Fibroblast of skin of back (primary cell): ENCODE measurements around the gene FAM151B.
"Not testable (repeated sequence)": the region's sequence is repeated elsewhere in the genome, so short reads cannot be mapped to it uniquely, and the experiment has no call there.

Source experiments
- DNase-seq: peaks from one replicate; pipeline ENCODE4 v3.0.0-alpha.2; 2013

The FAM151B gene

GRCh38 chr5:80504833-80505232 is 16.9 kb downstream of the FAM151B start:
- DNase-seq, result no peak

- DNase-seq, result no peak
Measured at GRCh38 chr5:80507663-80508062, 19.8 kb downstream of the FAM151B start.

- no peak for DNase-seq
Measured at GRCh38 chr5:80508844-80509243, 20.9 kb downstream of the FAM151B start.

- no peak for DNase-seq
Measured at GRCh38 chr5:80509362-80509761, 21.5 kb downstream of the FAM151B start.

GRCh38 chr5:80516826-80517225 is 28.9 kb downstream of the FAM151B start:
- no peak for DNase-seq

GRCh38 chr5:80540691-80541090 is 52.8 kb downstream of the FAM151B start:
- DNase-seq, result no peak

GRCh38 chr5:80541392-80541791 is 53.5 kb downstream of the FAM151B start:
- no peak for DNase-seq

- no peak for DNase-seq
Measured at GRCh38 chr5:80554646-80555045, 66.7 kb downstream of the FAM151B start.

- no peak for DNase-seq
Measured at GRCh38 chr5:80555099-80555498, 67.2 kb downstream of the FAM151B start.

GRCh38 chr5:80559244-80559643 is 71.3 kb downstream of the FAM151B start:
- DNase-seq, result no peak

- peak; percentile 9 for DNase-seq
Measured at GRCh38 chr5:80565330-80565729, 77.4 kb downstream of the FAM151B start.

- no peak for DNase-seq
Measured at GRCh38 chr5:80566711-80567259, 78.9 kb downstream of the FAM151B start.

- DNase-seq, result no peak
Measured at GRCh38 chr5:80568251-80568650, 80.4 kb downstream of the FAM151B start.

GRCh38 chr5:80569086-80569960 is 81.4 kb downstream of the FAM151B start:
- no peak for DNase-seq

GRCh38 chr5:80569961-80570786 is 82.3 kb downstream of the FAM151B start, which contains the start of gene ANKRD34B:
Gene ANKRD34B, minus strand, starts transcription at chr5:80570280. Its CDS starts 10,261 bp downstream, at chr5:80560019.
- peak; percentile 7 for DNase-seq

GRCh38 chr5:80573062-80573461 is 85.2 kb downstream of the FAM151B start:
- no peak for DNase-seq

GRCh38 chr5:80576383-80576782 is 88.5 kb downstream of the FAM151B start:
- DNase-seq, result no peak

- no peak for DNase-seq
Measured at GRCh38 chr5:80577707-80578106, 89.8 kb downstream of the FAM151B start.

GRCh38 chr5:80579050-80579449 is 91.2 kb downstream of the FAM151B start:
- DNase-seq, result no peak

GRCh38 chr5:80580291-80580690 is 92.4 kb downstream of the FAM151B start:
- DNase-seq, result not testable (repeated sequence)

- DNase-seq, result no peak
Measured at GRCh38 chr5:80584770-80585169, 96.9 kb downstream of the FAM151B start.

GRCh38 chr5:80588858-80589540 is 101.1 kb downstream of the FAM151B start:
- DNase-seq, result no peak

- no peak for DNase-seq
Measured at GRCh38 chr5:80590766-80591165, 102.9 kb downstream of the FAM151B start.
